ENCODE data around the gene DLG2. TPM values are rescaled to one million over a fixed set of nuclear protein-coding genes. Genes with fewer than 3 reads are reported as not detected.

DLG2 gene
- total and polyA plus RNA-seq, 2 of the 8 experiments (the other 6 are each of a cell fraction or from before 2014, with no cell fraction given), result 1.7 to 14.3 TPM

DNA sequence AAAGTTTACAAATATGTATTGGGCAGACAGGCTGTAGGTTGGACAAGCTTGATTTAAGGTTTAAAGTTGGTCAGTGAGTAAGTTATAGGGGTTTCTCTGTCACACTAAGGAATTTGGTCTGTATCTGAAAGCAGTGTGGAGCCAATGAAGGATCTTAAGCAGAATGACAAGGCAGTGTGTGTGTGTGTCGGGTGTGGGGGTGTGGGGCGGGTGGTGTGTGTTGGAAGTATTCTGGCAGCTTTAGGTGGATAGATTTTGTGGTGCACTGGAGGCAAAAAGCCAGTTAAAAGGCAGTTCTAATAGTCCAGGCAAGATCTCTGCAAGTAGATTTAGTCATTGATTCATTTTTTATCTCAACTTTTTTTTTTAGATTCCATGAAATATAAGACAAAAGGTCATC is 1334.2 kb downstream of the DLG2 start (continued):
- TF ChIP-seq CTCF (IDR thresholded peaks at IDR 0.05; ENCODE audit: control extremely low read depth in 1 of 3, insufficient read depth in 1 of 3, low read depth in 1 of 3, low read length in 3 of 3), result no peak
- no peak for TF ChIP-seq HDAC6 (IDR thresholded peaks at IDR 0.05; ENCODE audit: low read depth, low read length)
- TF ChIP-seq SP4 (IDR thresholded peaks at IDR 0.05; ENCODE audit: low read length), result no peak
- no peak for TF ChIP-seq SP2 (IDR thresholded peaks at IDR 0.05; ENCODE audit: low read length)
